Chondrocyte (in vitro differentiated cells): Measurements from ENCODE around the gene CKLF. TPM values are rescaled to one million over a fixed set of nuclear protein-coding genes. Genes with fewer than 3 reads are reported as not detected.

Source experiments
- DNase-seq: peaks from one replicate; pipeline ENCODE4 v3.0.0; 2021; ENCODE audit warnings: mixed read lengths, low spot score
- H3K27ac Mint-ChIP-seq: one replicate; pipeline ENCODE4 v1.8.0; 2021; ENCODE audit warnings: mild to moderate bottlenecking, moderate library complexity, mixed read lengths; ENCODE audit not compliant: unreplicated experiment
- H3K27me3 Mint-ChIP-seq: 2 replicates; pipeline ENCODE4 v1.8.0; 2021; ENCODE audit warnings: low read depth, mixed read lengths
- H3K36me3 Mint-ChIP-seq: 2 replicates; pipeline ENCODE4 v1.8.0; 2021; ENCODE audit warnings: low read depth, mixed read lengths
- H3K4me1 Mint-ChIP-seq: 2 replicates; pipeline ENCODE4 v1.8.0; 2021; ENCODE audit warnings: low read depth, mild to moderate bottlenecking, mixed read lengths
- H3K4me3 Mint-ChIP-seq: one replicate; pipeline ENCODE4 v1.8.0; 2021; ENCODE audit warnings: mild to moderate bottlenecking, moderate library complexity, mixed read lengths; ENCODE audit not compliant: unreplicated experiment
- H3K9me3 Mint-ChIP-seq: 2 replicates; pipeline ENCODE4 v1.8.0; 2021; ENCODE audit warnings: low read depth, mixed read lengths
- total RNA-seq: library from RNA; stranded (reverse); gene quantifications from 3 replicates; pipeline ENCODE4 v1.2.1, GENCODE V29; 2021
- TF ChIP-seq, protein P1 (sequence below): fragments of 200-600 bp; sonication (generic); IDR thresholded peaks from 2 replicates; pipeline ENCODE4 v1.5.0; 2021; ENCODE audit warnings: antibody characterized with exemption, mild to moderate bottlenecking, moderate library complexity

The CKLF gene
- total RNA-seq, 1 donor from 2014 or later: 47.3 TPM

GRCh38 chr16:66585481-66586239 lies 33.3 kb downstream of the CKLF start:
- no peaks in the 10 kb centered on the region for H3K27me3 Mint-ChIP-seq
- no peaks in the 10 kb centered on the region for H3K36me3 Mint-ChIP-seq
- H3K4me1 Mint-ChIP-seq: peaks cover 16% of the 10 kb centered on the region
- H3K4me3 Mint-ChIP-seq: no peak overlapping the region
- H3K9me3 Mint-ChIP-seq: no peaks in the 10 kb centered on the region
- H3K27ac Mint-ChIP-seq: no peak overlapping the region
- DNase-seq: no peak
- TF ChIP-seq, protein P1, sequence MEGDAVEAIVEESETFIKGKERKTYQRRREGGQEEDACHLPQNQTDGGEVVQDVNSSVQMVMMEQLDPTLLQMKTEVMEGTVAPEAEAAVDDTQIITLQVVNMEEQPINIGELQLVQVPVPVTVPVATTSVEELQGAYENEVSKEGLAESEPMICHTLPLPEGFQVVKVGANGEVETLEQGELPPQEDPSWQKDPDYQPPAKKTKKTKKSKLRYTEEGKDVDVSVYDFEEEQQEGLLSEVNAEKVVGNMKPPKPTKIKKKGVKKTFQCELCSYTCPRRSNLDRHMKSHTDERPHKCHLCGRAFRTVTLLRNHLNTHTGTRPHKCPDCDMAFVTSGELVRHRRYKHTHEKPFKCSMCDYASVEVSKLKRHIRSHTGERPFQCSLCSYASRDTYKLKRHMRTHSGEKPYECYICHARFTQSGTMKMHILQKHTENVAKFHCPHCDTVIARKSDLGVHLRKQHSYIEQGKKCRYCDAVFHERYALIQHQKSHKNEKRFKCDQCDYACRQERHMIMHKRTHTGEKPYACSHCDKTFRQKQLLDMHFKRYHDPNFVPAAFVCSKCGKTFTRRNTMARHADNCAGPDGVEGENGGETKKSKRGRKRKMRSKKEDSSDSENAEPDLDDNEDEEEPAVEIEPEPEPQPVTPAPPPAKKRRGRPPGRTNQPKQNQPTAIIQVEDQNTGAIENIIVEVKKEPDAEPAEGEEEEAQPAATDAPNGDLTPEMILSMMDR: no peak

GRCh38 chr16:66587881-66588600 lies 35.7 kb downstream of the CKLF start:
- H3K4me1 Mint-ChIP-seq: no peaks in the 10 kb centered on the region
- DNase-seq: no peak
- H3K4me3 Mint-ChIP-seq: no peak overlapping the region
- no peaks in the 10 kb centered on the region for H3K36me3 Mint-ChIP-seq
- H3K9me3 Mint-ChIP-seq: no peaks in the 10 kb centered on the region
- TF ChIP-seq, protein P1: no peak
- no peaks in the 10 kb centered on the region for H3K27me3 Mint-ChIP-seq
- no peak overlapping the region for H3K27ac Mint-ChIP-seq

DNA sequence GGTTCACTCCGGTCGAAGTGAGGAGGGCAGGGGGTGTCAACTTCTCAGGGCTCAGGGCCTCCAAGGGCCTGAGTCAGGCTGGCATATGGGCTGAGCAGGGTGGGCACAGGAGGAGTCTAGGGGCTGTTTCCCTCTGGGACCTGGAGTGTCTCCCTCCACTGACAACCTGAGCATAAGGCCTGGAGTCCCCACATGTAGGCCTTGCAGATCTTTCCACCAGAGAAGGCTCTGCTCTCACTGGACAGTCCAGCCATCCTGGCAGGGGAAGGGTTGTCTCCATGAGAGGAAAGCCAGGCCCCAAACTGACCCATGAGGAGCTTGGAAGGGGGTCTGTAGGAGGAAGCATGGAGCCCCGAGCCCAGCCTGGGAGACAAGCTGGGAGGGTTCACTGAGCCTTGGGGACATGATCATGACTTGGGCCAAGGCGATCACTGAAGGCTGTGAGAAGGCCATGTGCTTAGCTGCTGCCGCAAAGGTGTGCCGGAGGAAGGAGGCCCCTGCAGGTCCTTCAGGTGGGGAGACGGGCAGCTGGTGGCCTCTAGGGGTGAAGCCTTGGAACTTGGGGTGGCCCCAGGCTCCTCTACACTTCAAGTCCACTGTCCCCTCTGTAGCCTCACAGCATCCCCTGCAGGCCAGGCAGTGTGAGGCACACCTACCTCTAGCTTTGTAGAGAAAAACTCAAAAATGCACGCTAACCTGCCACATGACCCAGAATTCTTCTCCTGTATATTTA lies 36.8 kb downstream of the CKLF start:
- no peak overlapping the region for H3K27ac Mint-ChIP-seq
- no peaks in the 10 kb centered on the region for H3K4me1 Mint-ChIP-seq
- no peaks in the 10 kb centered on the region for H3K36me3 Mint-ChIP-seq
- no peaks in the 10 kb centered on the region for H3K27me3 Mint-ChIP-seq
- no peak for DNase-seq
- no peak overlapping the region for H3K4me3 Mint-ChIP-seq
- TF ChIP-seq, protein P1: peak; percentile 68
- peaks cover 3% of the 10 kb centered on the region for H3K9me3 Mint-ChIP-seq

DNA sequence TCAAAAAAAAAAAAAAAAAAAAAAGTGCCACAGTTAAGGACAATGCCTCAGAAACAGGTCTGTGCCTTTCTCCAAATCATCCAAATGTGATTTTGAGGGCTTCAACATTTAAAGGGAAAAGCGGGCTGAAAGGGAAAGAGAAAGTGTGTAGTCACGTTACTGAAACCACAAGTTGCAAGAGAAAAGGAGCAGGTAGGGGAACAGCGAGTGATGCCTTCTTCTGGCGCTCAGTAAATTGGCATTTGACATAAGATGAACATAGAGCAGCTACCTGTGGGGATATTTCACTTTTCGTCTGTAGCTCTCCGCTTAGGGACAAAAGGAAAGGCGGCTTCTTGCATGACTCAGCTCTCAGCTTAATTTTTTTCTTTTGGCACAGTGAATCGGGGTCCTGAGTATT lies 37.9 kb downstream of the CKLF start:
- peaks cover 3% of the 10 kb centered on the region for H3K9me3 Mint-ChIP-seq
- H3K27me3 Mint-ChIP-seq: no peaks in the 10 kb centered on the region
- H3K4me3 Mint-ChIP-seq: no peak overlapping the region
- H3K36me3 Mint-ChIP-seq: no peaks in the 10 kb centered on the region
- TF ChIP-seq, protein P1: no peak
- H3K4me1 Mint-ChIP-seq: no peaks in the 10 kb centered on the region
- DNase-seq: no peak
- no peak overlapping the region for H3K27ac Mint-ChIP-seq

GRCh38 chr16:66591018-66591417 lies 38.6 kb downstream of the CKLF start:
- TF ChIP-seq, protein P1: no peak
- no peak for DNase-seq
- Mint-ChIP-seq H3K4me3 (no peak overlapping the region), H3K27ac (no peak overlapping the region), H3K27me3 (no peaks in the 10 kb centered on the region), H3K4me1 (no peaks in the 10 kb centered on the region), H3K9me3 (peaks cover 3% of the 10 kb centered on the region), H3K36me3 (no peaks in the 10 kb centered on the region)
